K562 (cell line): Measurements from ENCODE around the gene CDK11B. TPM values are rescaled to one million over a fixed set of nuclear protein-coding genes. Genes with fewer than 3 reads are reported as not detected.

Source experiments
- CCAR2 ChIP-seq: fragments of 200-400 bp; formaldehyde crosslinking; IDR thresholded peaks from 2 replicates; pipeline ENCODE4 v1.6.1; 2017; ENCODE audit warnings: mild to moderate bottlenecking, low read depth, low read length
- ETV6 ChIP-seq, 3 experiments: fragments of 150-350 bp in 1 of 3; sonication (generic) in 1 of 3; formaldehyde crosslinking in 1 of 3; IDR thresholded peaks; 2 replicates each; pipeline versions ENCODE4 v1.6.1 to v1.8.0; 2014 to 2022; ENCODE audit warnings: borderline replicate concordance in 2 of 3, low read depth in 2 of 3, antibody characterized with exemption in 1 of 3, low read length in 1 of 3, mild to moderate bottlenecking in 1 of 3, missing genetic modification reagents in 1 of 3
- HMG20B ChIP-seq: fragments of 250-450 bp; sonication (Bioruptor Pico); IDR thresholded peaks from 2 replicates; pipeline ENCODE4 v1.5.0; 2021; ENCODE audit warnings: mild to moderate bottlenecking
- HNRNPH1 ChIP-seq: fragments of 200-400 bp; formaldehyde crosslinking; optimal IDR thresholded peaks from 2 replicates; pipeline ENCODE3; 2017; ENCODE audit warnings: low read depth, mild to moderate bottlenecking, low read length, moderate library complexity
- JUNB ChIP-seq: fragments of 450-650 bp; formaldehyde crosslinking; conservative IDR thresholded peaks from 2 replicates; pipeline ENCODE4 v1.4.0; 2020; ENCODE audit warnings: mild to moderate bottlenecking
- KDM5B ChIP-seq: fragments of 200-600 bp; sonication (generic); IDR thresholded peaks from 2 replicates; pipeline ENCODE4 v1.6.1; 2012; ENCODE audit warnings: low read depth, mild to moderate bottlenecking, moderate library complexity, low read length, control low read depth, inconsistent platforms; ENCODE audit not compliant: insufficient replicate concordance
- LARP7 ChIP-seq: fragments of 450-650 bp; IDR thresholded peaks from 2 replicates; pipeline ENCODE4 v1.6.1; 2016
- MAFF ChIP-seq: IDR thresholded peaks from 2 replicates; pipeline ENCODE4 v1.6.1; 2012; ENCODE audit warnings: low read length, improper control_type of control experiment
- NCOA6 ChIP-seq: fragments of 450-650 bp; IDR thresholded peaks from 2 replicates; pipeline ENCODE4 v1.6.1; 2017; ENCODE audit warnings: mild to moderate bottlenecking
- PHF8 ChIP-seq: fragments of 200-600 bp; sonication (generic); IDR thresholded peaks from 2 replicates; pipeline ENCODE4 v1.6.1; 2012; ENCODE audit warnings: mixed run types, mild to moderate bottlenecking, inconsistent platforms, low read length, moderate library complexity, borderline replicate concordance
- POLR3G ChIP-seq: IDR thresholded peaks from 2 replicates; pipeline ENCODE4 v1.6.1; 2011; ENCODE audit not compliant: insufficient read length, insufficient replicate concordance; ENCODE audit errors: extremely low read depth
- RBM34 ChIP-seq: fragments of 200-400 bp; formaldehyde crosslinking; IDR thresholded peaks from 2 replicates; pipeline ENCODE4 v1.6.1; 2018; ENCODE audit warnings: low read length, borderline replicate concordance; ENCODE audit not compliant: insufficient read depth
- SMARCE1 ChIP-seq: fragments of 450-650 bp; IDR thresholded peaks from 2 replicates; pipeline ENCODE4 v1.7.1; 2016; ENCODE audit warnings: mild to moderate bottlenecking
- TAL1 ChIP-seq: fragments of 450-650 bp; IDR thresholded peaks from 2 replicates; pipeline ENCODE4 v1.6.1; 2016; ENCODE audit warnings: mild to moderate bottlenecking
- TCF3 ChIP-seq: sonication (generic); formaldehyde crosslinking; IDR thresholded peaks from 2 replicates; pipeline ENCODE4 v1.4.0; 2020; ENCODE audit warnings: mild to moderate bottlenecking, missing genetic modification reagents
- TFAM ChIP-seq: fragments of 250-450 bp; sonication (Bioruptor Pico); conservative IDR thresholded peaks from 2 replicates; pipeline ENCODE4 v1.5.0; 2021; ENCODE audit warnings: mild to moderate bottlenecking, moderate library complexity
- ZNF766 ChIP-seq: fragments of 200-800 bp; sonication (Bioruptor generic); conservative IDR thresholded peaks from 2 replicates; pipeline ENCODE4 v1.6.1; 2016; ENCODE audit warnings: missing genetic modification characterization, missing compliant biosample characterization
- ZNF77 ChIP-seq: fragments of 250-450 bp; sonication (Bioruptor Pico); IDR thresholded peaks from 2 replicates; pipeline ENCODE4 v1.5.0; 2020
- ZSCAN32 ChIP-seq: fragments of 450-650 bp; formaldehyde crosslinking; IDR thresholded peaks from 2 replicates; pipeline ENCODE4 v1.4.0; 2020; ENCODE audit warnings: mild to moderate bottlenecking, moderate library complexity
- polyA plus RNA-seq, 8 experiments: library from polyadenylated mRNA; depleted of rRNA in 4 of 8; stranded (reverse) in 5 of 8; unstranded in 3 of 8; fragments of >200 nt; fragmentation: Nextera tagmentation in 2 of 8; fragmentation: Illumina TruSeq in 1 of 8; extraction: Ambion mirVana in 2 of 8; extraction: Trizol in 1 of 8; gene quantifications; 2 replicates each; pipeline versions ENCODE4 v1.2.1 to v1.2.3, GENCODE V29; 2011 to 2014; ENCODE audit warnings: inconsistent platforms in 1 of 8, missing spikeins in 1 of 8
- total RNA-seq, 7 experiments: library from RNA; depleted of rRNA in 6 of 7; stranded (reverse); fragments of >200 nt in 6 of 7; fragmentation: Illumina TruSeq in 2 of 7; extraction: Trizol in 2 of 7; gene quantifications; 2 replicates each; pipeline versions ENCODE4 v1.2.1 to v1.2.3, GENCODE V29; 2011 to 2021; ENCODE audit warnings: low replicate concordance in 1 of 7
- TF ChIP-seq, protein P1 (sequence below): fragments of 450-650 bp; IDR thresholded peaks from 2 replicates; pipeline ENCODE4 v1.6.1; 2017; ENCODE audit warnings: antibody characterized with exemption
- TF ChIP-seq, protein P2 (sequence below): fragments of 450-650 bp; formaldehyde crosslinking; IDR thresholded peaks from 2 replicates; pipeline ENCODE4 v1.4.0; 2022; ENCODE audit warnings: missing genetic modification characterization
- TF ChIP-seq, protein P3 (sequence below): fragments of 450-650 bp; IDR thresholded peaks from 2 replicates; pipeline ENCODE4 v1.6.1; 2018; ENCODE audit warnings: mild to moderate bottlenecking, low read depth; ENCODE audit not compliant: partially characterized antibody

Gene CDK11B
- total and polyA plus RNA-seq, 9 of the 15 experiments (the other 6 are each of a cell fraction or from before 2014, with no cell fraction given), result 2.8 to 52.2 (median 19.5) TPM

DNA sequence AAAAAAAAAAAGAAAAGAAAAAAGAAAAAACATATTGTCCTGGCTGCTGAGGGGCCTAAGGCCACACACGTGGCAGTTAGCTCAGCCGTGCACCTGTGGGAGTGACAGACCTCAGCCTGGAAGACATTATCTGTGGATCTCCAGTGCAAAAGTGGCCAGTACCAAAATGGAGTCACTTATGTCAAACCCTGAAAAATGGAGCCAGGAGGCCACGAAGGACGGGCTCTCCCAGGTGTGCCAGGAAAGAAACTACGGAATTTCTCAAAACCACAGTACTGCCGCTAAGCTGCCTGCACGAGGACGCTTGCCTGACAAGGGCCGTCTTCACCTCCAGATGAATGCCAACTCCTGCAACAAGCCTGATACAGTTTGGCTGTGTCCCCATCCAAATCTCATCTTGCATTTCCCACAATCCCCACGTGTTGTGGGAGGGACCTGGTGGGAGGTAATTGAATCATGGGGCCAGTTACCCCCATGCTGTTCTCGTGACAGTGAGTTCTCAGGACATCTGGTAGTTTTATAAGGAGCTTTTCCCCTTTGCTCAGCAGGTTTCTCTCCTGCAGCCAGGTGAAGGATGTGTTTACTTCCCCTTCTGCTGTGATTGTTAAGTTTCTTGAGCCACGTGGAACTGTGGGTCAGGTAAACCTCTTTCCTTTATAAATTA, 48.9 kb downstream of the CDK11B start (continued):
- no peak for TF ChIP-seq ZSCAN32 (CRISPR knock-in tag)
- TF ChIP-seq PHF8, result no peak
- TF ChIP-seq POLR3G, result no peak
- no peak for TF ChIP-seq TAL1
- no peak for TF ChIP-seq TCF3 (CRISPR knock-in tag)
- TF ChIP-seq, protein P1, sequence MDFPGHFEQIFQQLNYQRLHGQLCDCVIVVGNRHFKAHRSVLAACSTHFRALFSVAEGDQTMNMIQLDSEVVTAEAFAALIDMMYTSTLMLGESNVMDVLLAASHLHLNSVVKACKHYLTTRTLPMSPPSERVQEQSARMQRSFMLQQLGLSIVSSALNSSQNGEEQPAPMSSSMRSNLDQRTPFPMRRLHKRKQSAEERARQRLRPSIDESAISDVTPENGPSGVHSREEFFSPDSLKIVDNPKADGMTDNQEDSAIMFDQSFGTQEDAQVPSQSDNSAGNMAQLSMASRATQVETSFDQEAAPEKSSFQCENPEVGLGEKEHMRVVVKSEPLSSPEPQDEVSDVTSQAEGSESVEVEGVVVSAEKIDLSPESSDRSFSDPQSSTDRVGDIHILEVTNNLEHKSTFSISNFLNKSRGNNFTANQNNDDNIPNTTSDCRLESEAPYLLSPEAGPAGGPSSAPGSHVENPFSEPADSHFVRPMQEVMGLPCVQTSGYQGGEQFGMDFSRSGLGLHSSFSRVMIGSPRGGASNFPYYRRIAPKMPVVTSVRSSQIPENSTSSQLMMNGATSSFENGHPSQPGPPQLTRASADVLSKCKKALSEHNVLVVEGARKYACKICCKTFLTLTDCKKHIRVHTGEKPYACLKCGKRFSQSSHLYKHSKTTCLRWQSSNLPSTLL, result no peak
- no peak for TF ChIP-seq SMARCE1
- no peak for TF ChIP-seq MAFF
- TF ChIP-seq RBM34, result no peak
- no peak for TF ChIP-seq LARP7
- no peak for TF ChIP-seq HMG20B (CRISPR knock-in tag)
- TF ChIP-seq ZNF77, result no peak
- TF ChIP-seq, protein P2, sequence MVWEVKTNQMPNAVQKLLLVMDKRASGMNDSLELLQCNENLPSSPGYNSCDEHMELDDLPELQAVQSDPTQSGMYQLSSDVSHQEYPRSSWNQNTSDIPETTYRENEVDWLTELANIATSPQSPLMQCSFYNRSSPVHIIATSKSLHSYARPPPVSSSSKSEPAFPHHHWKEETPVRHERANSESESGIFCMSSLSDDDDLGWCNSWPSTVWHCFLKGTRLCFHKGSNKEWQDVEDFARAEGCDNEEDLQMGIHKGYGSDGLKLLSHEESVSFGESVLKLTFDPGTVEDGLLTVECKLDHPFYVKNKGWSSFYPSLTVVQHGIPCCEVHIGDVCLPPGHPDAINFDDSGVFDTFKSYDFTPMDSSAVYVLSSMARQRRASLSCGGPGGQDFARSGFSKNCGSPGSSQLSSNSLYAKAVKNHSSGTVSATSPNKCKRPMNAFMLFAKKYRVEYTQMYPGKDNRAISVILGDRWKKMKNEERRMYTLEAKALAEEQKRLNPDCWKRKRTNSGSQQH (CRISPR knock-in tag), result peak; percentile 78; the same call in 1 of the 2 replicates
- TF ChIP-seq, protein P3, sequence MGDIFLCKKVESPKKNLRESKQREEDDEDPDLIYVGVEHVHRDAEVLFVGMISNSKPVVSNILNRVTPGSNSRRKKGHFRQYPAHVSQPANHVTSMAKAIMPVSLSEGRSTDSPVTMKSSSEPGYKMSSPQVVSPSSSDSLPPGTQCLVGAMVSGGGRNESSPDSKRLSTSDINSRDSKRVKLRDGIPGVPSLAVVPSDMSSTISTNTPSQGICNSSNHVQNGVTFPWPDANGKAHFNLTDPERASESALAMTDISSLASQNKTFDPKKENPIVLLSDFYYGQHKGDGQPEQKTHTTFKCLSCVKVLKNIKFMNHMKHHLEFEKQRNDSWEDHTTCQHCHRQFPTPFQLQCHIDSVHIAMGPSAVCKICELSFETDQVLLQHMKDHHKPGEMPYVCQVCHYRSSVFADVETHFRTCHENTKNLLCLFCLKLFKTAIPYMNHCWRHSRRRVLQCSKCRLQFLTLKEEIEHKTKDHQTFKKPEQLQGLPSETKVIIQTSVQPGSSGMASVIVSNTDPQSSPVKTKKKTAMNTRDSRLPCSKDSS, result no peak
- TF ChIP-seq ETV6 (IDR thresholded peaks at IDR 0.05; ENCODE audit: borderline replicate concordance in 1 of 2, low read depth in 2 of 2, low read length in 1 of 2), result no peak
- no peak for TF ChIP-seq ETV6 (CRISPR knock-in tag; IDR thresholded peaks at IDR 0.05; ENCODE audit: borderline replicate concordance)
- TF ChIP-seq NCOA6, result no peak
- TF ChIP-seq ZNF766 (CRISPR knock-in tag), result peak; percentile 93
- no peak for TF ChIP-seq JUNB
- no peak for TF ChIP-seq HNRNPH1
- TF ChIP-seq TFAM (CRISPR knock-in tag), result no peak
- no peak for TF ChIP-seq CCAR2
- TF ChIP-seq KDM5B, result no peak
